SU-DHL-6 (cell line): Measurements from ENCODE around the gene CARD10.

Source experiments
- H2AFZ ChIP-seq: fragments of 200-600 bp; sonication (generic); 2 replicates; pipeline ENCODE4 v1.6.1; 2014; ENCODE audit warnings: low read depth, mild to moderate bottlenecking, moderate library complexity, mixed read lengths, antibody characterized with exemption, low read length; ENCODE audit not compliant: severe bottlenecking
- H3F3A ChIP-seq: fragments of 200-600 bp; shearing (Covaris generic); 2 replicates; pipeline ENCODE4 v1.6.0; 2016; ENCODE audit warnings: antibody characterized with exemption, mild to moderate bottlenecking; ENCODE audit not compliant: insufficient read depth
- H3K27ac ChIP-seq: fragments of 200-600 bp; sonication (generic); 2 replicates; pipeline ENCODE4 v1.5.1; 2016; ENCODE audit warnings: low read depth, mild to moderate bottlenecking, low read length, moderate library complexity, mixed read lengths
- H3K27me3 ChIP-seq: fragments of 200-600 bp; sonication (generic), shearing (Covaris generic); 2 replicates; pipeline ENCODE4 v1.6.0; 2014; ENCODE audit warnings: mild to moderate bottlenecking, low read length
- H3K36me3 ChIP-seq: fragments of 200-600 bp; sonication (generic); 2 replicates; pipeline ENCODE4 v1.6.1; 2014; ENCODE audit warnings: mild to moderate bottlenecking, low read length, mixed read lengths
- H3K4me2 ChIP-seq: fragments of 300-600, 200-600 bp; shearing (Covaris generic), sonication (generic); 2 replicates; pipeline ENCODE4 v1.6.0; 2014; ENCODE audit warnings: low read length, low read depth, mild to moderate bottlenecking; ENCODE audit not compliant: poor library complexity, severe bottlenecking
- H3K4me3 ChIP-seq: fragments of 200-600 bp; sonication (generic); 2 replicates; pipeline ENCODE4 v1.5.1; 2014; ENCODE audit warnings: antibody characterized with exemption, low read length, mild to moderate bottlenecking, mixed read lengths; ENCODE audit not compliant: insufficient read depth, poor library complexity, severe bottlenecking
- H3K79me2 ChIP-seq: fragments of 200-600 bp; sonication (generic); 2 replicates; pipeline ENCODE4 v1.6.1; 2014; ENCODE audit warnings: mild to moderate bottlenecking, low read length, moderate library complexity; ENCODE audit not compliant: insufficient read depth
- H3K9ac ChIP-seq: fragments of 200-600 bp; sonication (generic); 2 replicates; pipeline ENCODE4 v1.7.0; 2014; ENCODE audit warnings: mild to moderate bottlenecking, low read length
- H3K9me2 ChIP-seq: fragments of 200-600 bp; sonication (generic); replicated peaks from 2 replicates; pipeline ENCODE4 v1.6.1; 2014; ENCODE audit warnings: low read length; ENCODE audit not compliant: insufficient read depth
- H3K9me3 ChIP-seq: fragments of 200-600 bp; sonication (generic); 2 replicates; pipeline ENCODE4 v1.6.1; 2014; ENCODE audit warnings: low read length, mixed read lengths; ENCODE audit not compliant: insufficient read depth
- H4K20me1 ChIP-seq: fragments of 200-600 bp; sonication (generic); 2 replicates; pipeline ENCODE4 v1.6.1; 2014; ENCODE audit warnings: low read depth, mild to moderate bottlenecking, antibody characterized with exemption, low read length, moderate library complexity, mixed read lengths
- CTCF ChIP-seq: fragments of 200-600 bp; sonication (generic); IDR thresholded peaks from one replicate; pipeline ENCODE4 v1.5.1; 2017; ENCODE audit warnings: antibody characterized with exemption, mild to moderate bottlenecking, low read length, moderate library complexity; ENCODE audit not compliant: insufficient read depth, poor library complexity, severe bottlenecking
- EZH2phosphoT487 ChIP-seq: fragments of 200-600 bp; sonication (generic), shearing (Covaris generic); conservative IDR thresholded peaks from 2 replicates; pipeline ENCODE4 v1.6.1; 2018; ENCODE audit warnings: mild to moderate bottlenecking, antibody characterized with exemption, low read length, moderate library complexity, mixed read lengths

Gene CARD10

GRCh38 chr22:37483050-37483449 is 36.2 kb downstream of the CARD10 start:
- Histone ChIP-seq H3K4me3 (no peak overlapping the region), H3K36me3 (no peaks in the 10 kb centered on the region), H3K4me2 (peak overlapping the region; percentile 86), H3F3A (0 out of 2 replicates have a peak, but pooled peaks cover 6% of the 10 kb centered on the region), H3K27me3 (no peaks in the 10 kb centered on the region), H3K9me2 (no peaks in the 10 kb centered on the region), H3K9me3 (no peaks in the 10 kb centered on the region), H3K79me2 (peaks cover 57% of the 10 kb centered on the region), H3K27ac (peak overlapping the region; percentile 83), H3K9ac (no peak overlapping the region), H4K20me1 (no peaks in the 10 kb centered on the region), H2AFZ (no peak overlapping the region)
- TF ChIP-seq EZH2phosphoT487 (no peak), CTCF (no peak)

GRCh38 chr22:37482244-37482643 is 37.0 kb downstream of the CARD10 start:
- no peak for TF ChIP-seq EZH2phosphoT487
- no peak for TF ChIP-seq CTCF
- Histone ChIP-seq H3K9me2 (no peaks in the 10 kb centered on the region), H3K9me3 (no peaks in the 10 kb centered on the region), H2AFZ (no peak overlapping the region), H3K9ac (no peak overlapping the region), H3K27ac (no peak overlapping the region), H3K4me3 (no peak overlapping the region), H3K4me2 (no peak overlapping the region), H3F3A (0 out of 2 replicates have a peak, but pooled peaks cover 12% of the 10 kb centered on the region), H3K79me2 (peaks cover 57% of the 10 kb centered on the region), H3K36me3 (no peaks in the 10 kb centered on the region), H3K27me3 (no peaks in the 10 kb centered on the region), H4K20me1 (no peaks in the 10 kb centered on the region)

- no peak for TF ChIP-seq CTCF
- no peak for TF ChIP-seq EZH2phosphoT487
- no peak overlapping the region for H2AFZ ChIP-seq
- H3K4me3 ChIP-seq, result no peak overlapping the region
- no peak overlapping the region for H3K4me2 ChIP-seq
- H3K36me3 ChIP-seq, result no peaks in the 10 kb centered on the region
- H3K9me3 ChIP-seq, result no peaks in the 10 kb centered on the region
- H3K79me2 ChIP-seq, result peaks cover 57% of the 10 kb centered on the region
- H3K9me2 ChIP-seq, result no peaks in the 10 kb centered on the region
- H3K27me3 ChIP-seq, result no peaks in the 10 kb centered on the region
- H4K20me1 ChIP-seq, result no peaks in the 10 kb centered on the region
- no peak overlapping the region for H3K9ac ChIP-seq
- H3F3A ChIP-seq, result 0 out of 2 replicates have a peak, but pooled peaks cover 8% of the 10 kb centered on the region
- no peak overlapping the region for H3K27ac ChIP-seq
Measured at GRCh38 chr22:37481347-37481907, 37.8 kb downstream of the CARD10 start.
